ENCODE data around the gene OR10H5. TPM values are rescaled to one million over a fixed set of nuclear protein-coding genes. Genes with fewer than 3 reads are reported as not detected.
"Not testable (repeated sequence)": the region's sequence is repeated elsewhere in the genome, so short reads cannot be mapped to it uniquely, and the experiment has no call there.

Gene OR10H5
- total and polyA plus RNA-seq, 2 donors (not counting 1 experiment from before 2014, with no cell fraction given) = not detected

DNA sequence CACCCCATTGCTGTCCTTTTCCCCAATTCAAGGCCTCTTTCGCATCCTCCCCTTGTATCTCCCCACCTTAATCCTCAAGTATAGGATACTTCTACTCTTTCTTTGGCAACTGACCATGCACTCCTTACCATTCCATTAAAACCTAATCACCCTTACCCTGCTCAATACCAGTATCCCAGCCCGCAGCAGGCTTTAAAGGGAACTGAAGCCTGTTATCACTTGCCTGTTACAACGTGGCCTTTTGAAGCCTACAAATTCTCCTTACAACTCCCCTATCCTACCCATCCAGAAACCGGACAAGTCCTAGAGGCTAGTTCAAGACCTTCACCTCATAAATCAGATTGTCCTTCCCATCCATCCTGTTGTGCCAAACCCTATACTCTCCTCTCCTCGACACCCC, 44.2 kb downstream of the OR10H5 start:
- CTCF ChIA-PET = no interaction called here
- POLR2A ChIA-PET = no interaction called here
- peaks cover 18% of the 10 kb centered on the region for H3K27me3 Mint-ChIP-seq
- intact Hi-C loops (cut with micrococcal nuclease) = no loop called here
- no peak overlapping the region for H3K4me3 ChIP-seq (ENCODE audit: control extremely low read depth in 1 of 5, extremely low read depth in 1 of 5, insufficient read depth in 1 of 5, low read depth in 2 of 5, low read length in 4 of 5)
- no peak overlapping the region for H3K9ac ChIP-seq (ENCODE audit: low read length)
- no peaks in the 10 kb centered on the region for H3K27me3 ChIP-seq (replicated peaks in 1 of 4; ENCODE audit: control extremely low read depth in 1 of 4, control insufficient read depth in 3 of 4, insufficient read depth in 4 of 4, low read length in 3 of 4)
- H3K36me3 ChIP-seq (replicated peaks in 1 of 2; ENCODE audit: control extremely low read depth in 1 of 2, control insufficient read depth in 1 of 2, extremely low read depth in 1 of 2, insufficient read depth in 2 of 2, low read length in 1 of 2) = no peaks in the 10 kb centered on the region
- no peaks in the 10 kb centered on the region for H3K9me3 ChIP-seq (ENCODE audit: control extremely low read depth in 1 of 3, control insufficient read depth in 2 of 3, insufficient read depth in 1 of 3, low read length in 2 of 3)
- H3K27ac Mint-ChIP-seq = no peak overlapping the region
- no peak overlapping the region for H3K4me3 Mint-ChIP-seq
- TF ChIP-seq EZH2 (IDR thresholded peaks at IDR 0.05; ENCODE audit: borderline replicate concordance, insufficient read depth, low read depth, low read length, poor library complexity, severe bottlenecking) = no peak
- TF ChIP-seq, protein P1, sequence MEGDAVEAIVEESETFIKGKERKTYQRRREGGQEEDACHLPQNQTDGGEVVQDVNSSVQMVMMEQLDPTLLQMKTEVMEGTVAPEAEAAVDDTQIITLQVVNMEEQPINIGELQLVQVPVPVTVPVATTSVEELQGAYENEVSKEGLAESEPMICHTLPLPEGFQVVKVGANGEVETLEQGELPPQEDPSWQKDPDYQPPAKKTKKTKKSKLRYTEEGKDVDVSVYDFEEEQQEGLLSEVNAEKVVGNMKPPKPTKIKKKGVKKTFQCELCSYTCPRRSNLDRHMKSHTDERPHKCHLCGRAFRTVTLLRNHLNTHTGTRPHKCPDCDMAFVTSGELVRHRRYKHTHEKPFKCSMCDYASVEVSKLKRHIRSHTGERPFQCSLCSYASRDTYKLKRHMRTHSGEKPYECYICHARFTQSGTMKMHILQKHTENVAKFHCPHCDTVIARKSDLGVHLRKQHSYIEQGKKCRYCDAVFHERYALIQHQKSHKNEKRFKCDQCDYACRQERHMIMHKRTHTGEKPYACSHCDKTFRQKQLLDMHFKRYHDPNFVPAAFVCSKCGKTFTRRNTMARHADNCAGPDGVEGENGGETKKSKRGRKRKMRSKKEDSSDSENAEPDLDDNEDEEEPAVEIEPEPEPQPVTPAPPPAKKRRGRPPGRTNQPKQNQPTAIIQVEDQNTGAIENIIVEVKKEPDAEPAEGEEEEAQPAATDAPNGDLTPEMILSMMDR (IDR thresholded peaks at IDR 0.05) = no peak
- no peak for DNase-seq
- H2AFZ ChIP-seq (ENCODE audit: insufficient read depth, low read depth, low read length, poor library complexity, severe bottlenecking) = no peak overlapping the region
- ATAC-seq (ENCODE audit: low read depth) = no peak
- peaks cover 6% of the 10 kb centered on the region for H3K4me1 Mint-ChIP-seq
- H4K20me1 ChIP-seq (ENCODE audit: control insufficient read depth, insufficient read depth, low read length, poor library complexity, severe bottlenecking) = no peaks in the 10 kb centered on the region
- H3K4me1 ChIP-seq (ENCODE audit: control insufficient read depth in 2 of 2, insufficient read depth in 2 of 2, low read length in 2 of 2) = peaks cover 7 to 8% of the 10 kb centered on the region in 2 donors
- no peak overlapping the region for H3K27ac ChIP-seq (ENCODE audit: low read length in 2 of 2)
- H3K9me3 Mint-ChIP-seq (ENCODE audit: insufficient read depth) = no peaks in the 10 kb centered on the region
- no peak overlapping the region for H3K4me2 ChIP-seq (replicated peaks; ENCODE audit: low read depth, low read length, poor library complexity, severe bottlenecking)
- no peaks in the 10 kb centered on the region for H3K79me2 ChIP-seq (ENCODE audit: control insufficient read depth, insufficient read depth, low read length)
- 81% methylated on average over 5 of the region's 5 CpGs for WGBS (ENCODE audit: insufficient coverage)

GRCh38 chr19:15834232-15834631, 46.8 kb downstream of the OR10H5 start:
- WGBS (ENCODE audit: insufficient coverage) = 92% methylated on average over 3 of the region's 3 CpGs

DNA sequence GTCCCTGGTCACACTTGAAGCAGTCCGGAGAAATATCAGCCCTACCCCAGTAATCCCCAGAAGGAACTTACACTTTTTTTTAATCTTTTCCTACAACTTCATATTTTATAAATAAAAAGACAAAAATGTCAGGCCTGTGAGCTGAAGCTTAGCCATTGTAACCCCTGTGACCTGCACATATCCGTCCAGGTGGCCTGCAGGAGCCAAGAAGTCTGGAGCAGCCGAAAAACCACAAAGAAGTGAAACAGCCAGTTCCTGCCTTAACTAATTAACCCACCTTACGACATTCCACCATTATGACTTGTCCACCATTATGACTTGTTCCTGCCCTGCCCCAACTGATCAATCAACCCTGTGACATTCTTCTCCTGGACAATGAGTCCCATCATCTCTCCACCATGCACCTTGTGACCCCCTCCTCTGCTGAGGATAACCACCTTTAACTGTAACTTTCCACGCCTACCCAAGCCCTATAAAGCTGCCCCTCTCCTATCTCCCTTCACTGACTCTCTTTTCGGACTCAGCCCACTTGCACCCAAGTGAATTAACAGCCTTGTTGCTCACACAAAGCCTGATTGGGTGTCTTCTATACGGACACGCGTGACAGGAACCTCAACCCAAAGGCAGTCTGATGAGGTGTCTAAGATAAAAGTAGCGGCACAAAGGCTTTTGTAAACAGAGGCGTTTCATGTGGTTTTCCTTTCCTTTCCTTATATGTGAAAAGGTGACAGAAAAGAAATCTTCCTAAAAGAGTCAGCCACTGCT, 48.3 kb downstream of the OR10H5 start:
- H2AFZ ChIP-seq (ENCODE audit: insufficient read depth, low read depth, low read length, poor library complexity, severe bottlenecking) = peak overlapping the region; percentile 94
- CTCF ChIA-PET; ATAC-seq (ENCODE audit: low read depth); H3K27me3 Mint-ChIP-seq; H3K36me3 ChIP-seq (replicated peaks in 1 of 2; ENCODE audit: control extremely low read depth in 1 of 2, control insufficient read depth in 1 of 2, extremely low read depth in 1 of 2, insufficient read depth in 2 of 2, low read length in 1 of 2); DNase-seq; H3K9me3 ChIP-seq (ENCODE audit: control extremely low read depth in 1 of 3, control insufficient read depth in 2 of 3, insufficient read depth in 1 of 3, low read length in 2 of 3); H4K20me1 ChIP-seq (ENCODE audit: control insufficient read depth, insufficient read depth, low read length, poor library complexity, severe bottlenecking); H3K9me3 Mint-ChIP-seq (ENCODE audit: insufficient read depth); H3K4me1 ChIP-seq (ENCODE audit: control insufficient read depth in 2 of 2, insufficient read depth in 2 of 2, low read length in 2 of 2); H3K79me2 ChIP-seq (ENCODE audit: control insufficient read depth, insufficient read depth, low read length); H3K27me3 ChIP-seq (replicated peaks in 1 of 4; ENCODE audit: control extremely low read depth in 1 of 4, control insufficient read depth in 3 of 4, insufficient read depth in 4 of 4, low read length in 3 of 4); POLR2A ChIA-PET: not testable (repeated sequence)
- peak overlapping the region; percentile 93 for H3K4me3 Mint-ChIP-seq
- H3K4me2 ChIP-seq (replicated peaks; ENCODE audit: low read depth, low read length, poor library complexity, severe bottlenecking) = peak overlapping the region; percentile 86
- H3K27ac Mint-ChIP-seq = peak overlapping the region; percentile 98
- intact Hi-C loops (cut with micrococcal nuclease) = loop anchor here (2.0 kb wide), 2 partner anchors 275 to 283 kb away; partner anchors contain the start of gene RAB8A
- 34% methylated on average over 11 of the region's 11 CpGs for WGBS (ENCODE audit: insufficient coverage)
- peaks cover 12% of the 10 kb centered on the region for H3K4me1 Mint-ChIP-seq
- peak overlapping the region; percentile 96 to 99 for H3K27ac ChIP-seq (ENCODE audit: low read length in 2 of 2)
- peak overlapping the region; percentile 73 to 98 (median 90) for H3K4me3 ChIP-seq (ENCODE audit: control extremely low read depth in 1 of 5, extremely low read depth in 1 of 5, insufficient read depth in 1 of 5, low read depth in 2 of 5, low read length in 4 of 5)
- H3K9ac ChIP-seq (ENCODE audit: low read length) = peak overlapping the region; percentile 93

More at GRCh38 chr19:15834232-15834631, 46.8 kb downstream of the OR10H5 start:
- H3K27me3 ChIP-seq (replicated peaks in 1 of 4; ENCODE audit: control extremely low read depth in 1 of 4, control insufficient read depth in 3 of 4, insufficient read depth in 4 of 4, low read length in 3 of 4); H3K27ac Mint-ChIP-seq; H3K27ac ChIP-seq (ENCODE audit: low read length in 2 of 2); H3K9me3 Mint-ChIP-seq (ENCODE audit: insufficient read depth); H4K20me1 ChIP-seq (ENCODE audit: control insufficient read depth, insufficient read depth, low read length, poor library complexity, severe bottlenecking); H3K4me1 ChIP-seq (ENCODE audit: control insufficient read depth in 2 of 2, insufficient read depth in 2 of 2, low read length in 2 of 2); H3K4me3 ChIP-seq (ENCODE audit: control extremely low read depth in 1 of 5, extremely low read depth in 1 of 5, insufficient read depth in 1 of 5, low read depth in 2 of 5, low read length in 4 of 5); CTCF ChIA-PET; intact Hi-C loops (cut with micrococcal nuclease); ATAC-seq (ENCODE audit: low read depth); H3K9me3 ChIP-seq (ENCODE audit: control extremely low read depth in 1 of 3, control insufficient read depth in 2 of 3, insufficient read depth in 1 of 3, low read length in 2 of 3); DNase-seq; H3K36me3 ChIP-seq (replicated peaks in 1 of 2; ENCODE audit: control extremely low read depth in 1 of 2, control insufficient read depth in 1 of 2, extremely low read depth in 1 of 2, insufficient read depth in 2 of 2, low read length in 1 of 2); H2AFZ ChIP-seq (ENCODE audit: insufficient read depth, low read depth, low read length, poor library complexity, severe bottlenecking); H3K9ac ChIP-seq (ENCODE audit: low read length); POLR2A ChIA-PET; H3K79me2 ChIP-seq (ENCODE audit: control insufficient read depth, insufficient read depth, low read length); H3K4me3 Mint-ChIP-seq; H3K4me2 ChIP-seq (replicated peaks; ENCODE audit: low read depth, low read length, poor library complexity, severe bottlenecking): not testable (repeated sequence)
- peaks cover 12% of the 10 kb centered on the region for H3K27me3 Mint-ChIP-seq
- H3K4me1 Mint-ChIP-seq = peaks cover 12% of the 10 kb centered on the region
